HepG2 (cell line): ENCODE measurements around the gene AFF4. TPM values are rescaled to one million over a fixed set of nuclear protein-coding genes. Genes with fewer than 3 reads are reported as not detected.

Source experiments
- ARID3A ChIP-seq: IDR thresholded peaks from 2 replicates; pipeline ENCODE4 v1.6.1; 2012; ENCODE audit warnings: low read depth, low read length, improper control_type of control experiment
- ATF3 ChIP-seq: sonication (generic); formaldehyde crosslinking; IDR thresholded peaks from 2 replicates; pipeline ENCODE4 v1.4.0; 2020; ENCODE audit warnings: missing genetic modification reagents
- ATF7 ChIP-seq, 2 experiments: fragments of 450-650 bp in 1 of 2; sonication (generic) in 1 of 2; formaldehyde crosslinking in 1 of 2; IDR thresholded peaks; 2 replicates each; pipeline versions ENCODE4 v1.4.0 to v1.6.1; 2016 to 2020; ENCODE audit warnings: antibody characterized with exemption in 1 of 2, mild to moderate bottlenecking in 1 of 2, missing genetic modification reagents in 1 of 2
- BCL6 ChIP-seq: IDR thresholded peaks from 2 replicates; pipeline ENCODE4 v1.6.1; 2016; ENCODE audit warnings: missing genetic modification reagents, missing compliant biosample characterization
- CEBPB ChIP-seq: IDR thresholded peaks from 2 replicates; pipeline ENCODE4 v1.6.1; 2011; ENCODE audit warnings: low read depth, low read length, improper control_type of control experiment, borderline replicate concordance
- CREM ChIP-seq, 2 experiments: sonication (generic) in 1 of 2; formaldehyde crosslinking in 1 of 2; IDR thresholded peaks; 2 replicates each; pipeline versions ENCODE4 v1.4.0 to v1.6.1; 2016 to 2020; ENCODE audit warnings: antibody characterized with exemption in 1 of 2, mild to moderate bottlenecking in 1 of 2, missing genetic modification reagents in 1 of 2
- ELF3 ChIP-seq: IDR thresholded peaks from 2 replicates; pipeline ENCODE4 v1.6.1; 2016; ENCODE audit warnings: missing genetic modification reagents, missing compliant biosample characterization
- EP300 ChIP-seq, 3 experiments: sonication (generic) in 1 of 3; formaldehyde crosslinking in 1 of 3; IDR thresholded peaks; 2 replicates each; pipeline versions ENCODE4 v1.5.1 to v1.6.1; 2011 to 2020; ENCODE audit warnings: low read depth in 2 of 3, low read length in 2 of 3, borderline replicate concordance in 1 of 3, improper control_type of control experiment in 1 of 3, mild to moderate bottlenecking in 1 of 3, missing genetic modification reagents in 1 of 3, moderate library complexity in 1 of 3
- FOXA1 ChIP-seq, 2 experiments: fragments of 450-650 bp in 1 of 2; sonication (generic) in 1 of 2; formaldehyde crosslinking in 1 of 2; IDR thresholded peaks; 2 replicates each; pipeline versions ENCODE4 v1.4.0 to v1.6.1; 2016 to 2020; ENCODE audit warnings: missing genetic modification reagents in 1 of 2
- FOXP1 ChIP-seq, 2 experiments: fragments of 450-650 bp in 1 of 2; IDR thresholded peaks; 2 replicates each; pipeline ENCODE4 v1.6.1; 2017 to 2018; ENCODE audit warnings: antibody characterized with exemption in 1 of 2
- FOXP4 ChIP-seq: sonication (generic); formaldehyde crosslinking; IDR thresholded peaks from 2 replicates; pipeline ENCODE4 v1.4.0; 2020; ENCODE audit warnings: missing genetic modification reagents
- MED1 ChIP-seq: sonication (generic); formaldehyde crosslinking; IDR thresholded peaks from 2 replicates; pipeline ENCODE4 v1.4.0; 2020; ENCODE audit warnings: missing genetic modification reagents
- MED13 ChIP-seq: sonication (generic); formaldehyde crosslinking; IDR thresholded peaks from 2 replicates; pipeline ENCODE4 v1.5.0; 2020; ENCODE audit warnings: missing genetic modification reagents
- NCOR1 ChIP-seq: fragments of 200-600 bp; sonication (generic); IDR thresholded peaks from 2 replicates; pipeline ENCODE4 v1.7.0; 2017; ENCODE audit warnings: antibody characterized with exemption, low read length, borderline replicate concordance
- NR2F6 ChIP-seq, 2 experiments: IDR thresholded peaks; 2 replicates each; pipeline ENCODE4 v1.6.1; 2016; ENCODE audit warnings: antibody characterized with exemption in 1 of 2, mild to moderate bottlenecking in 1 of 2
- RCOR2 ChIP-seq: IDR thresholded peaks from 2 replicates; pipeline ENCODE4 v1.6.1; 2016; ENCODE audit warnings: missing biosample characterization, missing genetic modification reagents
- SAP130 ChIP-seq: IDR thresholded peaks from 2 replicates; pipeline ENCODE4 v1.6.1; 2016; ENCODE audit warnings: low read depth
- SKI ChIP-seq: fragments of 450-650 bp; IDR thresholded peaks from one replicate; pipeline ENCODE4 v1.6.1; 2018; ENCODE audit warnings: mild to moderate bottlenecking; ENCODE audit not compliant: partially characterized antibody
- SNRNP70 ChIP-seq: fragments of 200-400 bp; formaldehyde crosslinking; IDR thresholded peaks from 2 replicates; pipeline ENCODE4 v1.6.1; 2017; ENCODE audit warnings: mild to moderate bottlenecking, low read depth, low read length, moderate library complexity
- SOX13 ChIP-seq, 3 experiments: fragments of 450-650 bp in 1 of 3; sonication (generic) in 1 of 3; formaldehyde crosslinking in 1 of 3; IDR thresholded peaks in 2 of 3; conservative IDR thresholded peaks in 1 of 3; 2 replicates each; pipeline versions ENCODE4 v1.5.0 to v1.6.1; 2016 to 2020; ENCODE audit warnings: antibody characterized with exemption in 1 of 3, mild to moderate bottlenecking in 1 of 3, missing compliant biosample characterization in 1 of 3, missing genetic modification reagents in 1 of 3, moderate library complexity in 1 of 3
- SOX5 ChIP-seq: IDR thresholded peaks from 2 replicates; pipeline ENCODE4 v1.6.1; 2016; ENCODE audit warnings: borderline replicate concordance
- TBX2 ChIP-seq: sonication (generic); formaldehyde crosslinking; IDR thresholded peaks from 2 replicates; pipeline ENCODE4 v1.5.0; 2020; ENCODE audit warnings: missing genetic modification reagents, mild to moderate bottlenecking, borderline replicate concordance
- TCF7 ChIP-seq: sonication (generic); IDR thresholded peaks from 2 replicates; pipeline ENCODE4 v1.6.1; 2016; ENCODE audit warnings: antibody characterized with exemption, low read depth
- YEATS2 ChIP-seq: sonication (generic); formaldehyde crosslinking; IDR thresholded peaks from 2 replicates; pipeline ENCODE4 v1.4.0; 2020; ENCODE audit warnings: missing genetic modification reagents, borderline replicate concordance
- ZMAT3 ChIP-seq: sonication (generic); formaldehyde crosslinking; conservative IDR thresholded peaks from 2 replicates; pipeline ENCODE4 v1.7.0; 2021; ENCODE audit warnings: missing genetic modification reagents
- ZSCAN22 ChIP-seq: sonication (generic); formaldehyde crosslinking; IDR thresholded peaks from 2 replicates; pipeline ENCODE4 v1.4.0; 2020; ENCODE audit warnings: mild to moderate bottlenecking, missing genetic modification reagents
- polyA plus RNA-seq, 8 experiments: library from polyadenylated mRNA; depleted of rRNA in 3 of 8; stranded (reverse) in 7 of 8; unstranded in 1 of 8; fragments of >200 nt; fragmentation: Illumina TruSeq in 4 of 8; extraction: Trizol in 4 of 8; gene quantifications; 2 replicates each; pipeline versions ENCODE4 v1.2.1 to v1.2.3, GENCODE V29; 2011 to 2016; ENCODE audit warnings: low read depth in 4 of 8, missing spikeins in 1 of 8, mixed read lengths in 1 of 8; ENCODE audit not compliant: insufficient read depth in 1 of 8
- total RNA-seq, 5 experiments: library from RNA; depleted of rRNA; stranded (reverse); fragments of >200 nt; fragmentation: Illumina TruSeq; extraction: Trizol; gene quantifications; 2 replicates each; pipeline ENCODE4 v1.2.3, GENCODE V29; 2016; ENCODE audit warnings: low read depth in 1 of 5

AFF4 gene
- total and polyA plus RNA-seq, 2 of the 13 experiments (the other 11 are each of a cell fraction or from before 2014, with no cell fraction given): 22.1 to 25.5 TPM

- TF ChIP-seq SAP130 (CRISPR knock-in tag) (peak; percentile 24), MED1 (0 out of 2 replicates have a peak, but pooled peaks have one; percentile 39), SNRNP70 (no peak), ATF3 (CRISPR knock-in tag) (peak; percentile 69; the same call in 1 of the 2 replicates), EP300 (IDR thresholded peaks at IDR 0.05; ENCODE audit: low read depth in 2 of 2, low read length in 2 of 2) (peak in 1 of 2 experiments; percentile 83; a peak in 1 of 4 replicates), EP300 (CRISPR knock-in tag; IDR thresholded peaks at IDR 0.05; ENCODE audit: borderline replicate concordance) (0 out of 2 replicates have a peak, but pooled peaks have one; percentile 27), FOXP4 (peak; percentile 50), CREM (IDR thresholded peaks at IDR 0.05) (peak; percentile 48; the same call in 1 of the 2 replicates), CREM (CRISPR knock-in tag; IDR thresholded peaks at IDR 0.05) (no peak), NCOR1 (peak; percentile 57; the same call in 1 of the 2 replicates), ELF3 (CRISPR knock-in tag) (peak; percentile 32; the same call in 1 of the 2 replicates), TCF7 (peak; percentile 45), ARID3A (0 out of 2 replicates have a peak, but pooled peaks have one; percentile 38), TBX2 (CRISPR knock-in tag) (peak; percentile 40; the same call in 1 of the 2 replicates), NR2F6 (IDR thresholded peaks at IDR 0.05) (peak; percentile 62; the same call in 1 of the 2 replicates), NR2F6 (CRISPR knock-in tag; IDR thresholded peaks at IDR 0.05) (peak; percentile 33; the same call in 1 of the 2 replicates), FOXP1 (IDR thresholded peaks at IDR 0.05) (no peak), FOXP1 (CRISPR knock-in tag; IDR thresholded peaks at IDR 0.05) (peak; percentile 18; the same call in 1 of the 2 replicates), SOX13 (IDR thresholded peaks at IDR 0.05) (no peak), SOX13 (CRISPR knock-in tag; conservative IDR thresholded peaks at IDR 0.05 in 1 of 2, IDR thresholded peaks at IDR 0.05 in 1 of 2) (peak in 1 of 2 experiments; percentile 88; a peak in 2 of 4 replicates), YEATS2 (no peak), ZMAT3 (no peak), SKI (no peak), RCOR2 (0 out of 2 replicates have a peak, but pooled peaks have one; percentile 15), MED13 (peak; percentile 59; the same call in 1 of the 2 replicates), ZSCAN22 (CRISPR knock-in tag) (no peak), CEBPB (peak; percentile 92), BCL6 (CRISPR knock-in tag) (peak; percentile 58), FOXA1 (IDR thresholded peaks at IDR 0.05) (no peak), FOXA1 (CRISPR knock-in tag; IDR thresholded peaks at IDR 0.05) (peak; percentile 39; the same call in 1 of the 2 replicates), SOX5 (CRISPR knock-in tag) (peak; percentile 60; the same call in 1 of the 2 replicates), ATF7 (IDR thresholded peaks at IDR 0.05) (peak; percentile 72), ATF7 (CRISPR knock-in tag; IDR thresholded peaks at IDR 0.05) (no peak)
Observed at GRCh38 chr5:132849347-132849746, 114.1 kb downstream of the AFF4 start (continued).
